Spleen (tissue), 11 donors: Measurements from ENCODE around the gene LPAR5. TPM values are rescaled to one million over a fixed set of nuclear protein-coding genes. Genes with fewer than 3 reads are reported as not detected.

Experiments used
- DNase-seq: peaks from one replicate; pipeline ENCODE4 v3.0.0-alpha.2; 2020
- H3K27ac ChIP-seq, 8 donors: fragments of 200-600 bp; sonication (generic) in 7 of 8; 1 replicate in 4 of 8; 2 replicates in 4 of 8; pipeline versions ENCODE4 v1.5.0 to v1.8.0; 2016 to 2021; ENCODE audit warnings: inconsistent platforms in 4 of 8, mild to moderate bottlenecking in 4 of 8, moderate library complexity in 1 of 8
- H3K27me3 ChIP-seq, 7 donors: fragments of 200-600 bp; sonication (generic) in 6 of 7; replicated peaks in 1 of 7; 1 replicate in 4 of 7; 2 replicates in 3 of 7; pipeline versions ENCODE4 v1.5.0 to v1.8.0; 2016 to 2021; ENCODE audit warnings: inconsistent platforms in 3 of 7, mild to moderate bottlenecking in 1 of 7
- H3K36me3 ChIP-seq, 6 donors: fragments of 200-600 bp; sonication (generic) in 5 of 6; 1 replicate in 4 of 6; 2 replicates in 2 of 6; pipeline versions ENCODE4 v1.5.0 to v1.8.0; 2016 to 2021; ENCODE audit warnings: inconsistent platforms in 2 of 6
- H3K4me1 ChIP-seq, 6 donors: fragments of 200-600 bp; sonication (generic) in 5 of 6; 1 replicate in 3 of 6; 2 replicates in 3 of 6; pipeline versions ENCODE4 v1.5.0 to v1.8.0; 2016 to 2021; ENCODE audit warnings: inconsistent platforms in 3 of 6
- H3K4me3 ChIP-seq, 8 donors: fragments of 200-600 bp; sonication (generic) in 7 of 8; 1 replicate in 4 of 8; 2 replicates in 4 of 8; pipeline versions ENCODE4 v1.5.0 to v1.8.0; 2016 to 2021; ENCODE audit warnings: inconsistent platforms in 4 of 8, mild to moderate bottlenecking in 4 of 8, moderate library complexity in 2 of 8
- H3K9me3 ChIP-seq, 8 donors: fragments of 200-600 bp; sonication (generic) in 7 of 8; 1 replicate in 4 of 8; 2 replicates in 4 of 8; pipeline versions ENCODE4 v1.5.0 to v1.8.0; 2016 to 2021; ENCODE audit warnings: inconsistent platforms in 4 of 8
- POLR2A ChIP-seq, 3 donors: fragments of 450-650 bp; IDR thresholded peaks; one replicate each; pipeline ENCODE4 v1.5.1; 2017; ENCODE audit warnings: antibody characterized with exemption in 3 of 3, mild to moderate bottlenecking in 1 of 3
- POLR2AphosphoS5 ChIP-seq, 3 donors: sonication (generic); formaldehyde crosslinking; IDR thresholded peaks; one replicate each; pipeline ENCODE4 v1.5.1; 2017; ENCODE audit warnings: antibody characterized with exemption in 3 of 3
- WGBS, 5 donors: extraction: QIAGEN DNeasy Blood & Tissue Kit in 3 of 5; methylation state at CpG; one replicate each; pipeline versions ENCODE4 v1.1.5 to v1.1.7; 2013 to 2018; 5-methylcytosine and 5-hydroxymethylcytosine counted together
- intact Hi-C: fragments of 100-400 bp; cut with DNase I; formaldehyde crosslinking; loops from one replicate; pipeline ENCODE4 v1.15.0; 2023; ENCODE audit warnings: low total_unique reads
- polyA plus RNA-seq, 3 donors: library from polyadenylated mRNA; stranded (reverse); fragments of 200-250 nt; gene quantifications; one replicate each; pipeline ENCODE4 v1.2.1, GENCODE V29; 2013
- total RNA-seq, 7 donors: library from RNA; depleted of rRNA in 3 of 7; stranded (reverse); fragments of >200 nt in 3 of 7; fragmentation: NEBNext Ultra II Directional in 4 of 7; extraction: Animal tissue kit (Norgen Biotek cat#: 25700) in 4 of 7; gene quantifications; one replicate each; pipeline versions ENCODE4 v1.1.0 to v1.2.1, GENCODE V29; 2016 to 2021
- TF ChIP-seq, protein P1 (sequence below), 11 experiments: fragments of 200-600 bp in 7 of 11; fragments of 450-650 bp in 4 of 11; sonication (generic) in 4 of 11; IDR thresholded peaks in 8 of 11; conservative IDR thresholded peaks in 3 of 11; 1 replicate in 7 of 11; 2 replicates in 4 of 11; pipeline versions ENCODE4 v1.4.0 to v1.8.0; 2016 to 2021; ENCODE audit warnings: antibody characterized with exemption in 11 of 11, inconsistent platforms in 4 of 11, mild to moderate bottlenecking in 1 of 11
- donor health status: healthy with polysubstance abuse.
- donor health status: DM: no; HTN: no; CAD: no; lungs with moderate emphysema.
- donor health status: DM: no; HTN: no; CAD: no.
- donor health status: Bipolar disorder and iron deficiency.
- donor health status: healthy.
- donor health status: DM: no; HTN: no; CAD: no.
- donor health status: DM: yes; HTN: yes; CAD: no.

The LPAR5 gene
- total and polyA plus RNA-seq, 10 donors = 10.9 to 26.6 (median 16.0) TPM

- Histone ChIP-seq H3K4me3 (peak overlapping the region in 3 of 8 donors; percentile 5 to 44 (median 11)), H3K27me3 (no peaks in the 10 kb centered on the region), H3K4me1 (peaks cover 20 to 68% (median 42%) of the 10 kb centered on the region in 6 donors), H3K36me3 (peaks cover 0 to 20% (median 12%) of the 10 kb centered on the region in 6 donors), H3K9me3 (peaks cover 0 to 16% (median 4%) of the 10 kb centered on the region in 8 donors), H3K27ac (peak overlapping the region in 7 of 8 donors; percentile 54 to 83 (median 67))
- intact Hi-C loops = no loop called here
- DNase-seq = no peak
- WGBS, 5 donors = 17 to 28% (median 20%) methylated on average over 6 of the region's 6 CpGs
- TF ChIP-seq POLR2A (IDR thresholded peaks at IDR 0.05) = no peak
- TF ChIP-seq, protein P1, sequence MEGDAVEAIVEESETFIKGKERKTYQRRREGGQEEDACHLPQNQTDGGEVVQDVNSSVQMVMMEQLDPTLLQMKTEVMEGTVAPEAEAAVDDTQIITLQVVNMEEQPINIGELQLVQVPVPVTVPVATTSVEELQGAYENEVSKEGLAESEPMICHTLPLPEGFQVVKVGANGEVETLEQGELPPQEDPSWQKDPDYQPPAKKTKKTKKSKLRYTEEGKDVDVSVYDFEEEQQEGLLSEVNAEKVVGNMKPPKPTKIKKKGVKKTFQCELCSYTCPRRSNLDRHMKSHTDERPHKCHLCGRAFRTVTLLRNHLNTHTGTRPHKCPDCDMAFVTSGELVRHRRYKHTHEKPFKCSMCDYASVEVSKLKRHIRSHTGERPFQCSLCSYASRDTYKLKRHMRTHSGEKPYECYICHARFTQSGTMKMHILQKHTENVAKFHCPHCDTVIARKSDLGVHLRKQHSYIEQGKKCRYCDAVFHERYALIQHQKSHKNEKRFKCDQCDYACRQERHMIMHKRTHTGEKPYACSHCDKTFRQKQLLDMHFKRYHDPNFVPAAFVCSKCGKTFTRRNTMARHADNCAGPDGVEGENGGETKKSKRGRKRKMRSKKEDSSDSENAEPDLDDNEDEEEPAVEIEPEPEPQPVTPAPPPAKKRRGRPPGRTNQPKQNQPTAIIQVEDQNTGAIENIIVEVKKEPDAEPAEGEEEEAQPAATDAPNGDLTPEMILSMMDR (IDR thresholded peaks at IDR 0.05 in 8 of 11, conservative IDR thresholded peaks at IDR 0.05 in 3 of 11) = no peak
- peak in 2 of 3 donors; percentile 49 to 60 for TF ChIP-seq POLR2AphosphoS5 (IDR thresholded peaks at IDR 0.05)
Observed at GRCh38 chr12:6644257-6644596, 8.5 kb upstream of the LPAR5 start.

DNA sequence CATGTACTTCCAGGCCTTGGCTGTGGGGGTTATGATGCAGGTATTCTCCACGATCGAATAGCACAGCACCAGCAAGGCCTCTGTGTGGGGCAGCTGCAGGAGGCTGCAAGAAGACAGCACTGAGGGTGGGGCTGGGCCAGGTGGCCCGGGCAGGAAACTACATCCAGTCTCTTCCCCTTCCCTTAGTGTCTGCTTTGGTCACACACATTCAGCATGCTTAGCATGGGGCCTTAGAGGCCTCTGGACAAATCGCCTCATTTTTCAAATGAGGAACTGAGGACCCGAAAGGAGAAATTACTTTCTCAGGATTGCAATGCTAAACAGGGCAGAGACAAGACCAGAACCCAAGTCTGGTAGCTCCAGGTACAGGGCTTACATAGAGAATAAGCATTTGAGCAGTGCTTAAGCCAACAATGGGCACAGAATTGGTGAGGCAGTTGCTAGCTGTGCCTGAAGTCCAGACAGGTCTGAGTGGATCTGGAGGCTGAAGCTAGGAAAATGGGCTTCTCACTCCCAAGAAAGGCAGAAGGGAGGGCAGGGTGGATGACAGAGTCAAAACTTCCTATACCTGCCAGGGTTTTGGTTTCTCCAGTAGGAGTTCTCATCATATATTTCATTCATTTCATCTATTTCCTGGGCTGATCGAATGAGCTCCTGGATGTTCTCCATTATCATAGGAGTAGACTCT, 8.0 kb upstream of the LPAR5 start:
- Histone ChIP-seq H3K4me1 (peaks cover 22 to 73% (median 47%) of the 10 kb centered on the region in 6 donors), H3K27ac (peak overlapping the region in 7 of 8 donors; percentile 54 to 83 (median 67)), H3K9me3 (peaks cover 0 to 16% (median 4%) of the 10 kb centered on the region in 8 donors), H3K36me3 (peaks cover 0 to 15% (median 10%) of the 10 kb centered on the region in 6 donors), H3K27me3 (no peaks in the 10 kb centered on the region), H3K4me3 (peak overlapping the region in 2 of 8 donors; percentile 11 to 44)
- TF ChIP-seq POLR2A (IDR thresholded peaks at IDR 0.05) (no peak), POLR2AphosphoS5 (IDR thresholded peaks at IDR 0.05) (peak in 2 of 3 donors; percentile 18 to 32)
- 36 to 67% (median 51%) methylated on average over 6 of the region's 6 CpGs for WGBS, 5 donors
- DNase-seq = no peak
- intact Hi-C loops = no loop called here

DNA sequence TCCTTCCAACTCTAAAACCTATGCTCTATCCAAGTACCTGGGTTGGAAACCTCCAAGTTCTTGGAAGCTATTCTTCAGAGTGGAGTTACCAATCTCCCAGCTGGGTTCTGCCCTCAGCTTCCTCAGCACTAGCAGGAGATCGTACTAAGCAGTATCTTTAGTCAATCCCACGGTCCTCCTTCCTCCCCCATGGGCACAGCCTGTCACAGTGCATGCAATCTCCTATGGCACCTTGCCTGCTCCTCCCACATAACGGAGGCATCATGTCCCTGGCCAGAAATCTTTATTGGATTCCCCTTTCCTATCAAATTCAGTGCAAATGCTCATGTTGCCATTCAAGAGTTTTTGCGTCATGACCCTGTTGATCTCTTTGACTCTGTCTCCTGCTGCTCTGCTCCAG, 5.4 kb upstream of the LPAR5 start:
- H3K4me1 ChIP-seq = peaks cover 29 to 80% (median 62%) of the 10 kb centered on the region in 6 donors
- no peak for DNase-seq
- peaks cover 0 to 16% (median 4%) of the 10 kb centered on the region in 8 donors for H3K9me3 ChIP-seq
- 72 to 83% (median 76%) methylated on average over 4 of the region's 4 CpGs for WGBS, 5 donors
- H3K36me3 ChIP-seq = peaks cover 0 to 5% (median 0%) of the 10 kb centered on the region in 6 donors
- intact Hi-C loops = no loop called here
- no peaks in the 10 kb centered on the region for H3K27me3 ChIP-seq
- peak overlapping the region in 1 of 8 donors; percentile 84 for H3K27ac ChIP-seq
- TF ChIP-seq, protein P1 (IDR thresholded peaks at IDR 0.05 in 8 of 11, conservative IDR thresholded peaks at IDR 0.05 in 3 of 11) = no peak
- no peak overlapping the region for H3K4me3 ChIP-seq

DNA sequence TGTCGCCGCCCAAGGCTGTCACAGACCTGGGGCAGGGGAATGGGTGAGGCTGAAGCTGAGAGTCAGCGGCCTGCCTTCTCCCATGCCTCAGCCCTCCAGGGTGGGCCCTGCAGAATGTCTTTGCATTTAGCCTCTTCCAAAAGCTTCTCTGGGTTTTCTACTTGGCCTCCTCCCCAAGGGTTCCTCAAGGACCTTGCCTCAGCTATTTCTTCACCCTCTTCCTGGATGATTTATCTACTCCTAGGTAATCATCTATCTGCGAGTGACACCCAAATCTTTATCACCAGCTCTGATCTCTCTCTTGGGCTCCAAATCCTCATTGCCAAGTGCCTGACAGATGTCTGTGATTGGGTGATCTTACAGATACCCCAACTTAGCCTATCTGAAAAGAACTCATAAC, 4.7 kb upstream of the LPAR5 start:
- peaks cover 29 to 84% (median 64%) of the 10 kb centered on the region in 6 donors for H3K4me1 ChIP-seq

GRCh38 chr12:6639151-6639801, 3.5 kb upstream of the LPAR5 start:
- Histone ChIP-seq H3K4me3 (peak overlapping the region in 1 of 8 donors; percentile 40), H3K9me3 (peaks cover 0 to 11% (median 4%) of the 10 kb centered on the region in 8 donors), H3K27me3 (no peaks in the 10 kb centered on the region), H3K27ac (peak overlapping the region; percentile 57 to 87 (median 78)), H3K36me3 (peaks cover 0 to 5% (median 0%) of the 10 kb centered on the region in 6 donors), H3K4me1 (peaks cover 26 to 85% (median 63%) of the 10 kb centered on the region in 6 donors)
- WGBS, 5 donors = 55 to 74% (median 63%) methylated on average over 11 of the region's 11 CpGs
- intact Hi-C loops = no loop called here
- peak; percentile 82 for DNase-seq
- peak; percentile 37 to 86 (median 66) for TF ChIP-seq POLR2AphosphoS5 (IDR thresholded peaks at IDR 0.05)
- TF ChIP-seq, protein P1 (IDR thresholded peaks at IDR 0.05 in 8 of 11, conservative IDR thresholded peaks at IDR 0.05 in 3 of 11) = no peak

More for the DNA sequence above, 4.7 kb upstream of the LPAR5 start:
- Histone ChIP-seq H3K27ac (peak overlapping the region in 4 of 8 donors; percentile 73 to 87 (median 80)), H3K36me3 (peaks cover 0 to 5% (median 0%) of the 10 kb centered on the region in 6 donors), H3K27me3 (no peaks in the 10 kb centered on the region), H3K9me3 (peaks cover 0 to 16% (median 4%) of the 10 kb centered on the region in 8 donors), H3K4me3 (no peak overlapping the region)
- TF ChIP-seq POLR2A (IDR thresholded peaks at IDR 0.05) = no peak
- no peak for TF ChIP-seq POLR2AphosphoS5 (IDR thresholded peaks at IDR 0.05)
- intact Hi-C loops = no loop called here
- WGBS, 5 donors = 88 to 94% (median 90%) methylated on average over 4 of the region's 4 CpGs
- no peak for DNase-seq
